Mesenchymal stem cell (in vitro differentiated cells and primary cell): Measurements from ENCODE around the gene CDIP1.
"Not testable (repeated sequence)": the region's sequence is repeated elsewhere in the genome, so short reads cannot be mapped to it uniquely, and the experiment has no call there.

Experiments
- DNase-seq: peaks from one replicate; pipeline ENCODE4 v3.0.0-alpha.2; 2013
- H2AFZ ChIP-seq: one replicate; pipeline ENCODE4 v1.6.1; 2013; ENCODE audit warnings: low read depth, mild to moderate bottlenecking, control low read depth, inconsistent platforms, low read length, moderate library complexity
- H2AK5ac ChIP-seq: 2 replicates; pipeline ENCODE4 v1.6.1; 2013; ENCODE audit warnings: low read length, moderate library complexity, mild to moderate bottlenecking, inconsistent platforms; ENCODE audit not compliant: severe bottlenecking
- H2BK120ac ChIP-seq: one replicate; pipeline ENCODE4 v1.6.1; 2013; ENCODE audit warnings: low read depth, mild to moderate bottlenecking, inconsistent platforms, low read length, moderate library complexity
- H2BK12ac ChIP-seq, 2 experiments: one replicate each; pipeline ENCODE4 v1.6.1; 2013; ENCODE audit warnings: inconsistent platforms in 2 of 2, low read length in 2 of 2, mild to moderate bottlenecking in 2 of 2, moderate library complexity in 2 of 2, control low read depth in 1 of 2
- H2BK15ac ChIP-seq: one replicate; pipeline ENCODE4 v1.6.1; 2013; ENCODE audit warnings: mild to moderate bottlenecking, low read depth, inconsistent platforms; ENCODE audit not compliant: poor library complexity, severe bottlenecking
- H2BK5ac ChIP-seq: 2 replicates; pipeline ENCODE4 v1.6.1; 2013; ENCODE audit warnings: low read depth, mild to moderate bottlenecking, low read length, control low read depth, inconsistent platforms; ENCODE audit not compliant: poor library complexity, severe bottlenecking
- H3K14ac ChIP-seq, 2 experiments: one replicate each; pipeline ENCODE4 v1.6.1; 2013; ENCODE audit warnings: inconsistent platforms in 2 of 2, low read length in 2 of 2, control low read depth in 1 of 2, mild to moderate bottlenecking in 1 of 2, moderate library complexity in 1 of 2
- H3K18ac ChIP-seq, 2 experiments: one replicate each; pipeline ENCODE4 v1.6.1; 2013; ENCODE audit warnings: inconsistent platforms in 2 of 2, low read length in 2 of 2, control low read depth in 1 of 2, low read depth in 1 of 2, mild to moderate bottlenecking in 1 of 2
- H3K23ac ChIP-seq, 2 experiments: one replicate each; pipeline ENCODE4 v1.6.1; 2013; ENCODE audit warnings: inconsistent platforms in 2 of 2, low read length in 2 of 2, mild to moderate bottlenecking in 2 of 2, moderate library complexity in 2 of 2, control low read depth in 1 of 2
- H3K27ac ChIP-seq: 2 replicates; pipeline ENCODE4 v1.5.1; 2013; ENCODE audit warnings: mild to moderate bottlenecking, moderate library complexity, low read length, control low read depth, inconsistent platforms; ENCODE audit not compliant: poor library complexity, severe bottlenecking
- H3K27me3 ChIP-seq, 2 experiments: 2 replicates each; pipeline versions ENCODE4 v1.6.1 to v1.7.0; 2013; ENCODE audit warnings: low read length in 2 of 2, mild to moderate bottlenecking in 2 of 2, moderate library complexity in 2 of 2, control low read depth in 1 of 2, inconsistent platforms in 1 of 2; ENCODE audit not compliant: control insufficient read depth in 1 of 2, insufficient read depth in 1 of 2
- H3K36me3 ChIP-seq, 2 experiments: 2 replicates each; pipeline versions ENCODE4 v1.6.1 to v1.7.0; 2013; ENCODE audit warnings: low read length in 2 of 2, control low read depth in 1 of 2, inconsistent platforms in 1 of 2, low read depth in 1 of 2, mild to moderate bottlenecking in 1 of 2; ENCODE audit not compliant: insufficient read depth in 2 of 2, control insufficient read depth in 1 of 2
- H3K4ac ChIP-seq, 2 experiments: one replicate each; pipeline ENCODE4 v1.6.1; 2013; ENCODE audit warnings: inconsistent platforms in 2 of 2, low read length in 2 of 2, mild to moderate bottlenecking in 2 of 2, moderate library complexity in 2 of 2, control low read depth in 1 of 2, low read depth in 1 of 2
- H3K4me1 ChIP-seq: 2 replicates; pipeline ENCODE4 v1.6.1; 2013; ENCODE audit warnings: low read depth, low read length, control low read depth; ENCODE audit not compliant: control insufficient read depth, insufficient read depth
- H3K4me2 ChIP-seq: 2 replicates; pipeline ENCODE4 v1.6.1; 2013; ENCODE audit warnings: low read length, mild to moderate bottlenecking, inconsistent platforms; ENCODE audit not compliant: poor library complexity, severe bottlenecking
- H3K4me3 ChIP-seq, 2 experiments: 2 replicates each; pipeline versions ENCODE4 v1.5.1 to v1.7.0; 2013; ENCODE audit warnings: low read length in 2 of 2, mild to moderate bottlenecking in 2 of 2, control low read depth in 1 of 2, low read depth in 1 of 2; ENCODE audit not compliant: insufficient read depth in 1 of 2
- H3K79me1 ChIP-seq: replicated peaks from 2 replicates; pipeline ENCODE4 v1.6.1; 2013; ENCODE audit warnings: mild to moderate bottlenecking, control low read depth, low read length, inconsistent platforms; ENCODE audit not compliant: poor library complexity, severe bottlenecking
- H3K9ac ChIP-seq: 2 replicates; pipeline ENCODE4 v1.7.0; 2013; ENCODE audit warnings: mild to moderate bottlenecking, low read length, moderate library complexity
- H3K9me3 ChIP-seq: 2 replicates; pipeline ENCODE4 v1.7.0; 2013; ENCODE audit warnings: mild to moderate bottlenecking, low read length; ENCODE audit not compliant: control insufficient read depth
- H4K8ac ChIP-seq: one replicate; pipeline ENCODE4 v1.6.1; 2013; ENCODE audit warnings: inconsistent platforms, mild to moderate bottlenecking, low read length, moderate library complexity
- H4K91ac ChIP-seq: one replicate; pipeline ENCODE4 v1.6.1; 2013; ENCODE audit warnings: mild to moderate bottlenecking, low read length, inconsistent platforms
- WGBS: methylation state at CpG from one replicate; pipeline ENCODE4 v1.1.7; 2013; ENCODE audit warnings: mixed read lengths; 5-methylcytosine and 5-hydroxymethylcytosine counted together

The CDIP1 gene

DNA sequence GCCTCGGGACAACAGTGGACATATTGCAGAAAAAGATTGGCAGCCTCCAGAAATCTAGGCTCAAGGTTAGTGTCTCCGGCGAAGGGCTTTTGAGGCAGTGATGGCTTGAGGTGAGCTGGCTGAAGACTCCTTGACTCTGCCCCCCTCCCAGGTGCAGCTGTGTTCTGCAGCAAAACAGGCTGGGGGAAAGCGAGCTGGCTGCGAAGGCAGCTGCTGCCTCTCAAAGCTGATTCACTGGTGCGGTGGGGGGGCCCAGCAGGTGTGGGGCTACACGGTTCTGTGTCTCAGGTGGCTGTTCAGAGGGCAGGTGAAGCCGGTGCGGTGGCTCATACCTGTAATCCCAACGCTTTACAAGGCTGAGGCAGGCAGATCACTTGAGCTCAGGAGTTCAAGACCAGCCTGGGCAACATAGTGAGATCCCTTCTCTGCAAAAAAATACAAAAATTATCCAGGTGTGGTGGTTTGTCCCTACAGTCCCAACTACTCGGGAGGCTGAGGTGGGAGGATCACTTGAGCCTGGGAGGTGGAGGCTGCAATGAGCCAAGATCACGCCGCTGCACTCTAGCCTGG lies 40.5 kb upstream of the CDIP1 start:
- H3K79me1 ChIP-seq, result no peaks in the 10 kb centered on the region

DNA sequence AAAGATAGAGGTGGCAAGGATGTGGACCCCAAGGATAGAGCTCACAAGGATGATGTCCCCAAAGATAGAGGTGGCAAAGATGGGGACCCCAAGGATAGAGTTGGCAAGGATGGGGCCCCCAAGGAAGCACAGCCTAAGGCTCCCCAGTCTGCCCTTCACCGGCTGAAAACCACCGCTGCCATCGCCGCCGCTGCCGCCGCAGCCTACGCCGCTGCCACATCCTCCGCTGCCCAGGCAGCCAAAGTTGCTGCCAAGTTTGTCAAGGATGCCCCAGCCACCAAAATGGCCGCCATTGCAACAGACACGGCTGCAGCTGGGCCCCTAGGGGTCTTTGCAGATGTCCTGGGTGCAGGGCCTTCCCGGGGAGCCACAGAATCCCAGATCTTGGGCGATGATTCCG lies 37.4 kb upstream of the CDIP1 start:
- H3K4ac ChIP-seq, result no peak overlapping the region
- H3K4me3 ChIP-seq, result no peak overlapping the region
- H3K18ac ChIP-seq, result no peak overlapping the region
- no peak overlapping the region for H2BK12ac ChIP-seq
- no peaks in the 10 kb centered on the region for H3K27me3 ChIP-seq
- no peak overlapping the region for H3K27ac ChIP-seq
- H2BK120ac ChIP-seq, result no peak overlapping the region
- WGBS, result 92% methylated on average over 15 of the region's 15 CpGs
- H3K14ac ChIP-seq, result no peak overlapping the region
- no peaks in the 10 kb centered on the region for H3K79me1 ChIP-seq
- no peaks in the 10 kb centered on the region for H3K9me3 ChIP-seq
- peaks cover 10% of the 10 kb centered on the region for H3K4me1 ChIP-seq
- H2BK15ac ChIP-seq, result no peak overlapping the region
- no peak overlapping the region for H2AK5ac ChIP-seq
- no peak for DNase-seq
- H3K36me3 ChIP-seq, result no peaks in the 10 kb centered on the region
- no peak overlapping the region for H3K9ac ChIP-seq
- H4K91ac ChIP-seq, result no peak overlapping the region
- H3K4me2 ChIP-seq, result no peak overlapping the region
- H2AFZ ChIP-seq, result no peak overlapping the region
- H3K23ac ChIP-seq, result no peak overlapping the region
- H2BK5ac ChIP-seq, result no peak overlapping the region
- no peak overlapping the region for H4K8ac ChIP-seq

More for the DNA sequence above, 40.5 kb upstream of the CDIP1 start:
- Histone ChIP-seq H3K4me3 (no peak overlapping the region), H2AFZ (no peak overlapping the region), H2BK5ac (no peak overlapping the region), H2AK5ac (no peak overlapping the region), H3K4me1 (peaks cover 9% of the 10 kb centered on the region), H3K4me2 (no peak overlapping the region), H4K8ac (no peak overlapping the region), H3K27me3 (no peaks in the 10 kb centered on the region), H3K23ac (no peak overlapping the region), H3K18ac (no peak overlapping the region), H2BK12ac (no peak overlapping the region), H3K14ac (no peak overlapping the region), H3K27ac (no peak overlapping the region), H3K4ac (no peak overlapping the region), H2BK120ac (no peak overlapping the region), H3K36me3 (no peaks in the 10 kb centered on the region), H3K9ac (no peak overlapping the region), H2BK15ac (no peak overlapping the region), H4K91ac (no peak overlapping the region), H3K9me3 (no peaks in the 10 kb centered on the region)
- DNase-seq, result no peak
- 89% methylated on average over 10 of the region's 13 CpGs for WGBS

DNA sequence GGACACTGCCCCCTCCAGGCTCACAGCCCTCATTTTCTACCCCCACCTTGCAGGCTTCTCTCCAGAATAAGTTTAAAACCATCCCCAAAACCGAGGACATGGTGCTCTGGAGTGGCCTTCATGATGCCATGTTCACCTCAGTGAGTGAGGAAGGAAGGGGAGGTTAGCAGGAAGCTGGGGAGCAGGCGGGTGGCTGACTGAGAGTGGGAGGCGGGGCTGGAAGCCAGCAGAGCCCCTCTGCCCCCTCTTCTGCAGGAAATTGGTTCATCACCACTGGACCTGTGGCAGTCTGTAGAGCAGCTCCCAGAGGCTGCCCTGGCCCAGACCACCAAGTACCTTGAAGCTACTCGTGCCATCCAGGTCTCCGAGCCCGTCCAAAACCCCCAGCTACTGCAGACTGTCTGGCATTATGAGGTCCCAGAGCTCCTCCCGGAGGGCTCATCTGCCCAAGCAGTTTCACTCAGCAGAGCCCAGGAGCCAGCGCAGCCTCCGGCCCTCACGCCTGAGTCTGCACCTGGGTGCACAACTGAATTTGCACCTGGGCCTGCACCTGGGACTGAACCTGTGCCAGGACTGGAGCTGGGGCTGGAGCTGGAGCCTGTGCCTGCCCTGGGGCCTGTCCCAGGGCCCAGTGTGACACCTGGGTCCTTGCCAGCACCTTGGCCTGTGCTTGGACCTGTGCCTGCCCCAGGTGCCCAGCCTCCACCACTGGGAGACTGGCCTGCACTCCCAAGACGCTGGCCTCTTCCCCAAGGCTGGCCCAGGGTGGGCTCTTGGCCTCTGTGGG lies 36.5 kb upstream of the CDIP1 start:
- Histone ChIP-seq H3K18ac (no peak overlapping the region), H2BK120ac (no peak overlapping the region), H3K14ac (peak overlapping the region in 1 of 2 experiments; percentile 70), H3K27me3 (no peaks in the 10 kb centered on the region), H3K9me3 (no peaks in the 10 kb centered on the region), H3K36me3 (no peaks in the 10 kb centered on the region), H2BK12ac (no peak overlapping the region), H2BK5ac (no peak overlapping the region), H2AFZ (no peak overlapping the region), H3K4me2 (peak overlapping the region; percentile 27), H3K23ac (no peak overlapping the region), H2AK5ac (no peak overlapping the region), H4K91ac (no peak overlapping the region), H4K8ac (no peak overlapping the region), H2BK15ac (no peak overlapping the region), H3K79me1 (no peaks in the 10 kb centered on the region), H3K4ac (no peak overlapping the region), H3K27ac (no peak overlapping the region), H3K9ac (no peak overlapping the region), H3K4me1 (peaks cover 8% of the 10 kb centered on the region), H3K4me3 (no peak overlapping the region)
- WGBS, result 83% methylated on average over 11 of the region's 11 CpGs
- DNase-seq, result no peak

DNA sequence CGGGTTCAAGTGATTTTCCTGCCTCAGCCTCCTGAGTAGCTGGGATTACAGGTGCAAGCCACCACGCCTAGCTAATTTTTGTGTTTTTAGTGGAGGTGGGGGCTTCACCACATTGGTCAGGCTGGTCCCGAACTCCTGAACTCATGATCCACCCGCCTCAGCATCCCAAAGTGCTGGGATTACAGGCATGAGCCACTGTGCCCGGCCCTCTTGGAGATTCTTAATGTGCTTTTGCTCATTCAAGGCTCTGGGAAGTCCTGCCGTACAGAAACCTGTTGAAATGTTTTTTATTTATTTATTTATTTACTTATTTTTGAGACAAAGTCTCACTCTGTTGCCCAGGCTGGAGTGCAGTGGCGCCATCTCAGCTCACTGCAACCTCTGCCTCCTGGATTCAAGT lies 35.4 kb upstream of the CDIP1 start:
- not testable (repeated sequence) for H2BK120ac ChIP-seq, H3K4me1 ChIP-seq, H2AK5ac ChIP-seq, H3K79me1 ChIP-seq, H2BK12ac ChIP-seq, H3K36me3 ChIP-seq, H3K4me3 ChIP-seq, H3K14ac ChIP-seq, H4K91ac ChIP-seq, H3K27ac ChIP-seq, H3K9ac ChIP-seq, H3K4ac ChIP-seq, H3K4me2 ChIP-seq, H3K18ac ChIP-seq, H3K27me3 ChIP-seq, DNase-seq, H2AFZ ChIP-seq, H4K8ac ChIP-seq, H2BK15ac ChIP-seq, H3K9me3 ChIP-seq, H2BK5ac ChIP-seq, H3K23ac ChIP-seq
- 85% methylated on average over 5 of the region's 7 CpGs for WGBS
